GM12878 (cell line): ENCODE measurements around the gene DNAI2. TPM values are rescaled to one million over a fixed set of nuclear protein-coding genes. Genes with fewer than 3 reads are reported as not detected.
A peak's percentile ranks its signal among the peaks of the same experiment; 100 is the strongest.

Source experiments
- BACH1 ChIP-seq: fragments of 450-650 bp; IDR thresholded peaks from 2 replicates; pipeline ENCODE4 v1.6.1; 2017; ENCODE audit warnings: mild to moderate bottlenecking, borderline replicate concordance
- BCL3 ChIP-seq: IDR thresholded peaks from 2 replicates; pipeline ENCODE4 v1.6.1; 2011; ENCODE audit warnings: borderline replicate concordance, low read depth, mild to moderate bottlenecking, moderate library complexity, low read length; ENCODE audit not compliant: insufficient read depth, poor library complexity, severe bottlenecking
- CHD2 ChIP-seq: IDR thresholded peaks from 2 replicates; pipeline ENCODE4 v1.6.1; 2011; ENCODE audit warnings: low read depth, low read length, improper control_type of control experiment, borderline replicate concordance
- CREB1 ChIP-seq: IDR thresholded peaks from 2 replicates; pipeline ENCODE4 v1.6.1; 2012; ENCODE audit warnings: low read depth, mild to moderate bottlenecking, inconsistent platforms
- FOXM1 ChIP-seq: IDR thresholded peaks from 2 replicates; pipeline ENCODE4 v1.6.1; 2012; ENCODE audit warnings: low read depth, mild to moderate bottlenecking, inconsistent platforms, low read length, moderate library complexity
- GABPA ChIP-seq: IDR thresholded peaks from 2 replicates; pipeline ENCODE4 v1.6.1; 2014; ENCODE audit warnings: antibody characterized with exemption, low read depth, mild to moderate bottlenecking, inconsistent platforms
- GATAD2B ChIP-seq: fragments of 450-650 bp; conservative IDR thresholded peaks from 2 replicates; pipeline ENCODE4 v1.6.1; 2017; ENCODE audit warnings: low read depth, mild to moderate bottlenecking, moderate library complexity
- IKZF1 ChIP-seq: fragments of 450-650 bp; conservative IDR thresholded peaks from 2 replicates; pipeline ENCODE4 v1.6.1; 2017; ENCODE audit warnings: antibody characterized with exemption, mild to moderate bottlenecking
- MEF2B ChIP-seq: fragments of 450-650 bp; IDR thresholded peaks from 2 replicates; pipeline ENCODE4 v1.6.1; 2018; ENCODE audit warnings: mild to moderate bottlenecking, moderate library complexity; ENCODE audit not compliant: partially characterized antibody, poor library complexity, severe bottlenecking
- MXI1 ChIP-seq: fragments of 150-350 bp; IDR thresholded peaks from 2 replicates; pipeline ENCODE4 v1.6.1; 2011; ENCODE audit warnings: low read depth, mild to moderate bottlenecking, inconsistent platforms, low read length, improper control_type of control experiment
- NFIC ChIP-seq: IDR thresholded peaks from 2 replicates; pipeline ENCODE4 v1.6.1; 2012; ENCODE audit warnings: low read depth, mild to moderate bottlenecking, inconsistent platforms, low read length, moderate library complexity
- SMAD5 ChIP-seq: IDR thresholded peaks from 2 replicates; pipeline ENCODE4 v1.6.1; 2016; ENCODE audit warnings: antibody characterized with exemption, low read depth
- SRF ChIP-seq, 2 experiments: IDR thresholded peaks; 2 replicates each; pipeline ENCODE4 v1.6.1; 2011; ENCODE audit warnings: low read depth in 2 of 2, low read length in 2 of 2, mild to moderate bottlenecking in 1 of 2, moderate library complexity in 1 of 2
- STAT3 ChIP-seq: IDR thresholded peaks from 2 replicates; pipeline ENCODE4 v1.6.1; 2011; ENCODE audit warnings: low read depth, low read length, improper control_type of control experiment
- YBX1 ChIP-seq: fragments of 450-650 bp; IDR thresholded peaks from 2 replicates; pipeline ENCODE4 v1.6.1; 2016; ENCODE audit warnings: antibody characterized with exemption
- ZNF592 ChIP-seq: fragments of 450-650 bp; IDR thresholded peaks from 2 replicates; pipeline ENCODE4 v1.6.1; 2017; ENCODE audit warnings: mild to moderate bottlenecking, moderate library complexity
- ZNF687 ChIP-seq: fragments of 450-650 bp; IDR thresholded peaks from 2 replicates; pipeline ENCODE4 v1.6.1; 2017; ENCODE audit warnings: mild to moderate bottlenecking, moderate library complexity
- polyA plus RNA-seq, 11 experiments: library from polyadenylated mRNA; depleted of rRNA in 4 of 11; unstranded in 6 of 11; stranded (reverse) in 5 of 11; fragments of >200 nt; fragmentation: Nextera tagmentation in 4 of 11; fragmentation: Illumina TruSeq in 1 of 11; extraction: Ambion mirVana in 4 of 11; extraction: Trizol in 1 of 11; gene quantifications; 1 replicate in 1 of 11; 2 replicates in 10 of 11; pipeline versions ENCODE4 v1.2.1 to v1.2.3, GENCODE V29; 2011 to 2016; ENCODE audit warnings: inconsistent platforms in 2 of 11, missing spikeins in 2 of 11, low read depth in 1 of 11
- total RNA-seq, 4 experiments: library from RNA; depleted of rRNA in 3 of 4; stranded (reverse); fragments of >200 nt in 3 of 4; fragmentation: Illumina TruSeq in 1 of 4; extraction: Trizol in 1 of 4; gene quantifications; 2 replicates each; pipeline versions ENCODE4 v1.2.1 to v1.2.3, GENCODE V29; 2013 to 2021
- TF ChIP-seq, protein P1 (sequence below): fragments of 450-650 bp; IDR thresholded peaks from 2 replicates; pipeline ENCODE4 v1.6.1; 2016; ENCODE audit warnings: mild to moderate bottlenecking

DNAI2 gene
- total and polyA plus RNA-seq, 10 of the 15 experiments (the other 5 are each of a cell fraction or from before 2014, with no cell fraction given), result 0.04 to 1.8 (median 0.13) TPM

GRCh38 chr17:74282587-74283370 lies 8.7 kb downstream of the DNAI2 start (continued):
- TF ChIP-seq ZNF592, result no peak; the same call in 1 of the 2 replicates
- peak; percentile 90 for TF ChIP-seq NFIC
- peak; percentile 70; the same call in 1 of the 2 replicates for TF ChIP-seq BACH1
- no peak; the same call in 1 of the 2 replicates for TF ChIP-seq ZNF687
- TF ChIP-seq GATAD2B, result peak; percentile 94
- TF ChIP-seq, protein P1, sequence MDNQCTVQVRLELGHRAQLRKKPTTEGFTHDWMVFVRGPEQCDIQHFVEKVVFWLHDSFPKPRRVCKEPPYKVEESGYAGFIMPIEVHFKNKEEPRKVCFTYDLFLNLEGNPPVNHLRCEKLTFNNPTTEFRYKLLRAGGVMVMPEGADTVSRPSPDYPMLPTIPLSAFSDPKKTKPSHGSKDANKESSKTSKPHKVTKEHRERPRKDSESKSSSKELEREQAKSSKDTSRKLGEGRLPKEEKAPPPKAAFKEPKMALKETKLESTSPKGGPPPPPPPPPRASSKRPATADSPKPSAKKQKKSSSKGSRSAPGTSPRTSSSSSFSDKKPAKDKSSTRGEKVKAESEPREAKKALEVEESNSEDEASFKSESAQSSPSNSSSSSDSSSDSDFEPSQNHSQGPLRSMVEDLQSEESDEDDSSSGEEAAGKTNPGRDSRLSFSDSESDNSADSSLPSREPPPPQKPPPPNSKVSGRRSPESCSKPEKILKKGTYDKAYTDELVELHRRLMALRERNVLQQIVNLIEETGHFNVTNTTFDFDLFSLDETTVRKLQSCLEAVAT, result peak; percentile 89
- TF ChIP-seq YBX1, result peak; percentile 31; the same call in 1 of the 2 replicates
- TF ChIP-seq CREB1, result peak; percentile 77
- TF ChIP-seq IKZF1, result peak; percentile 86
- peak; percentile 67; the same call in 1 of the 2 replicates for TF ChIP-seq FOXM1
- TF ChIP-seq SRF (IDR thresholded peaks at IDR 0.05; ENCODE audit: low read depth in 2 of 2, low read length in 2 of 2), result peak in 1 of 2 experiments; percentile 30; a peak in 1 of 4 replicates
- peak; percentile 72 for TF ChIP-seq BCL3
- 0 out of 2 replicates have a peak, but pooled peaks have one; percentile 17 for TF ChIP-seq MXI1
- no peak for TF ChIP-seq STAT3
- peak; percentile 43; the same call in 1 of the 2 replicates for TF ChIP-seq CHD2
- TF ChIP-seq MEF2B, result peak; percentile 99
- TF ChIP-seq GABPA, result no peak; the same call in 1 of the 2 replicates
- TF ChIP-seq SMAD5, result no peak
